NK-92 (cell line): ENCODE data around the gene PDE11A.

Experiments
- DNase-seq: peaks from one replicate; lab custom pipeline; 2025; ENCODE audit not compliant: unreplicated experiment; lab: John Stamatoyannopoulos, UW

Gene PDE11A

DNA sequence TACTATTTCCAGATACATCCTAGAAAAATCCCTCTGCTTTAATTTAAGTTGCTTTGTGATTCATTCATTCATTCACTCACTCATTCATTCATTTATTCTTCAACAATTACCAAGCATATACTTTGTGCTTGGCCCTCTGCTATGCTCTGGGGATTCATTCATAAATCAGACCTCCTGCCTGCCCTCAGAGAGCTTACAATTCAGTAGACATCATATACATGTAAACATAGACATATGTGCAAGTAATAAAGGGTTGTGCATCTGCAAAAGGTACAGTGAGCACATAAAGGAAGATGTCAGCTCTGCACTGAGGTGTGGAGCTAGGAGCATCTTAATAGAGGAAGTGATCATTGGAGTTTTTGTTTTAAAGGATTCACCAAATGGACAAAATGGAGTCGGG, 490.6 kb downstream of the PDE11A start:
- no peak for DNase-seq

- no peak for DNase-seq
These were observed 493.0 kb downstream of the PDE11A start for GRCh38 chr2:177579486-177580036.

DNA sequence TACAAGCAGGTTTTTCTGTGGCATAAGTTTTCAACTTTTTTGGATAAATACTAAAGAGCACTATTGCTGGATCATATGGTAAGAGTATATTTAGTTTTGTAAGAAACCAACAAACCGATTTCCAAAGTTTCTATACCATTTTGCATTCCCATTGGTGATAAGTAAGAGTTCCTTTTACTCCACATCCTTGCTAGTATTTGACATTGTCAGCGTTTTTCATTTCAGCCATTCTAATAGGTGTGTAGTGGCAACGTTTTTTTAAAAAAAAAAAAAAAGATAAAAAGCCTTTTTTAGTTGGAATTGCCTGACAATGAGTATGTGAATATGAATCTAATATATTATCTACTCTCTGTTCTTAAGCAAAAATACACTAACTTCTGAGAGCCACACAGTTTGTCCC, 494.1 kb downstream of the PDE11A start:
- DNase-seq = no peak

- no peak for DNase-seq
These were observed 495.5 kb downstream of the PDE11A start for GRCh38 chr2:177577075-177577474.

- no peak for DNase-seq
These were observed 497.2 kb downstream of the PDE11A start for GRCh38 chr2:177575358-177575757.

DNA sequence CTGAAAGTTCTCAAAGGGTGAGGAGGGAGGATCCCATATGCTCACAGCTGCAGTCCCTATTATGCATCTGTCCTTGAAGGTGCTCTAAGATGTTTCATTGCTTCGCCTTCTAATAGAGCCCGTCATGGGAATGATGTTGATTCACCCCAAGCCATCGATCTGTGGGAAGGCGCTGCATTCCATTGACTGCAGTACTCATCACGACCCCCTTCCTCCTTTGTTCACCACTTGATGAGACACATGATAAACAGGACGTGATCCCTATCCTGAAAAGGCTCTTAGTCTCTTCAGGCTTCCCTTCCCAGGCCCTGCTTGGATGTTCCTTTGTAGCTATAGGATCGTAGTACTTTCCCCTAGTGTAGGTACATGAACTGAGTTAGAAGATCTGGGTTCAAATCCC, 498.2 kb downstream of the PDE11A start:
- DNase-seq = no peak
